GM23338 (cell line): Measurements from ENCODE around the gene SLCO4A1. TPM values are rescaled to one million over a fixed set of nuclear protein-coding genes. Genes with fewer than 3 reads are reported as not detected.

Source experiments
- ATAC-seq: fragments of 200-7000 bp; cut with Tn5 transposase; 3 replicates; pipeline ENCODE4 v1.9.1; 2020
- DNase-seq: peaks from one replicate; pipeline ENCODE4 v3.0.0-alpha.2; 2015; ENCODE audit warnings: low spot score
- H2AFZ ChIP-seq: fragments of 200-600 bp; sonication (generic); 2 replicates; pipeline ENCODE4 v1.8.0; 2016; ENCODE audit warnings: antibody characterized with exemption, mild to moderate bottlenecking, moderate library complexity
- H3F3A ChIP-seq: fragments of 200-600 bp; sonication (generic); replicated peaks from 2 replicates; pipeline ENCODE4 v1.8.0; 2017; ENCODE audit warnings: antibody characterized with exemption, mixed run types, low read depth
- H3K27ac ChIP-seq: fragments of 200-600 bp; sonication (generic); 2 replicates; pipeline ENCODE4 v1.6.1; 2016; ENCODE audit warnings: low read depth
- H3K27me3 ChIP-seq: fragments of 200-600 bp; sonication (generic); 2 replicates; pipeline ENCODE4 v1.8.0; 2016; ENCODE audit warnings: mild to moderate bottlenecking, mixed run types, moderate library complexity; ENCODE audit not compliant: insufficient read depth
- H3K36me3 ChIP-seq: fragments of 200-600 bp; sonication (generic); 2 replicates; pipeline ENCODE4 v1.8.0; 2016; ENCODE audit warnings: mild to moderate bottlenecking; ENCODE audit not compliant: insufficient read depth
- H3K4me1 ChIP-seq: fragments of 200-600 bp; sonication (generic); 2 replicates; pipeline ENCODE4 v1.8.0; 2016; ENCODE audit warnings: mild to moderate bottlenecking, moderate library complexity; ENCODE audit not compliant: insufficient read depth
- H3K4me2 ChIP-seq: fragments of 200-600 bp; sonication (generic); 2 replicates; pipeline ENCODE4 v1.7.1; 2017; ENCODE audit warnings: mixed run types
- H3K4me3 ChIP-seq: fragments of 200-600 bp; sonication (generic); 2 replicates; pipeline ENCODE4 v1.6.1; 2016; ENCODE audit warnings: mixed run types
- H3K79me2 ChIP-seq: fragments of 200-600 bp; sonication (generic); replicated peaks from 2 replicates; pipeline ENCODE4 v1.8.0; 2017; ENCODE audit warnings: mild to moderate bottlenecking; ENCODE audit not compliant: insufficient read depth
- H3K9me2 ChIP-seq: fragments of 200-600 bp; sonication (generic); 2 replicates; pipeline ENCODE4 v1.8.0; 2017; ENCODE audit not compliant: insufficient read depth
- H4K20me1 ChIP-seq: fragments of 200-600 bp; sonication (generic); replicated peaks from 2 replicates; pipeline ENCODE4 v1.8.0; 2017; ENCODE audit warnings: mild to moderate bottlenecking; ENCODE audit not compliant: insufficient read depth
- H3K27ac Mint-ChIP-seq: 2 replicates; pipeline ENCODE4 v1.8.0; 2020; ENCODE audit warnings: inconsistent platforms, mild to moderate bottlenecking, moderate library complexity, mixed read lengths
- H3K27me3 Mint-ChIP-seq: 3 replicates; pipeline ENCODE4 v1.8.0; 2022; ENCODE audit warnings: low read depth, mild to moderate bottlenecking, moderate library complexity, mixed read lengths, inconsistent platforms; ENCODE audit not compliant: insufficient read depth, poor library complexity
- H3K36me3 Mint-ChIP-seq: 3 replicates; pipeline ENCODE4 v1.8.0; 2021; ENCODE audit warnings: low read depth, mild to moderate bottlenecking, inconsistent platforms, moderate library complexity, mixed read lengths
- H3K4me1 Mint-ChIP-seq: 3 replicates; pipeline ENCODE4 v1.8.0; 2020; ENCODE audit warnings: mild to moderate bottlenecking, inconsistent platforms, mixed read lengths
- H3K4me3 Mint-ChIP-seq: 3 replicates; pipeline ENCODE4 v1.8.0; 2021; ENCODE audit warnings: moderate library complexity, mild to moderate bottlenecking, inconsistent platforms, mixed read lengths
- H3K9me3 Mint-ChIP-seq: 3 replicates; pipeline ENCODE4 v1.8.0; 2020; ENCODE audit warnings: moderate library complexity, mild to moderate bottlenecking, inconsistent platforms, mixed read lengths
- CREB1 ChIP-seq: fragments of 250-450 bp; sonication (Bioruptor Pico); IDR thresholded peaks from 2 replicates; pipeline ENCODE4 v1.5.0; 2020; ENCODE audit warnings: low read depth, mild to moderate bottlenecking, moderate library complexity
- CTCF ChIP-seq, 2 experiments: fragments of 200-600 bp in 1 of 2; sonication (generic) in 1 of 2; conservative IDR thresholded peaks; 2 replicates each; pipeline versions ENCODE4 v1.5.1 to v1.6.1; 2016 to 2017; ENCODE audit warnings: antibody characterized with exemption in 2 of 2, low read depth in 2 of 2, mild to moderate bottlenecking in 2 of 2, moderate library complexity in 1 of 2
- EZH2 ChIP-seq: fragments of 200-600 bp; sonication (generic); IDR thresholded peaks from one replicate; pipeline ENCODE4 v1.8.0; 2017; ENCODE audit warnings: antibody characterized with exemption, mild to moderate bottlenecking, low read depth; ENCODE audit not compliant: unreplicated experiment
- EZH2phosphoT487 ChIP-seq: fragments of 200-600 bp; sonication (generic); IDR thresholded peaks from one replicate; pipeline ENCODE4 v1.8.1; 2018; ENCODE audit warnings: antibody characterized with exemption; ENCODE audit not compliant: unreplicated experiment
- JUNB ChIP-seq: IDR thresholded peaks from one replicate; pipeline ENCODE4 v1.6.1; 2016; ENCODE audit warnings: antibody characterized with exemption; ENCODE audit not compliant: unreplicated experiment
- NANOG ChIP-seq: IDR thresholded peaks from 2 replicates; pipeline ENCODE4 v1.6.1; 2016; ENCODE audit warnings: antibody characterized with exemption, borderline replicate concordance
- POLR2AphosphoS5 ChIP-seq: IDR thresholded peaks from 2 replicates; pipeline ENCODE4 v1.6.1; 2016; ENCODE audit warnings: antibody characterized with exemption, low read depth
- REST ChIP-seq: IDR thresholded peaks from one replicate; pipeline ENCODE4 v1.6.1; 2018; ENCODE audit warnings: antibody characterized with exemption; ENCODE audit not compliant: unreplicated experiment
- STAT1 ChIP-seq: IDR thresholded peaks from one replicate; pipeline ENCODE4 v1.6.1; 2016; ENCODE audit warnings: antibody characterized with exemption; ENCODE audit not compliant: unreplicated experiment
- ZNF114 ChIP-seq: fragments of 250-450 bp; sonication (Bioruptor Pico); IDR thresholded peaks from 2 replicates; pipeline ENCODE4 v1.5.0; 2020; ENCODE audit warnings: mild to moderate bottlenecking, moderate library complexity
- ZNF331 ChIP-seq: fragments of 250-450 bp; sonication (Bioruptor Pico); IDR thresholded peaks from 2 replicates; pipeline ENCODE4 v1.5.0; 2020; ENCODE audit warnings: low read depth, mild to moderate bottlenecking, moderate library complexity
- polyA plus RNA-seq: library from polyadenylated mRNA; unstranded; fragments of >200 nt; fragmentation: Nextera tagmentation; extraction: Ambion mirVana; gene quantifications from 2 replicates; pipeline ENCODE4 v1.2.1, GENCODE V29; 2016
- total RNA-seq: library from RNA; depleted of rRNA; stranded (reverse); fragments of >200 nt; shearing (Covaris generic); gene quantifications from 2 replicates; pipeline ENCODE4 v1.2.3, GENCODE V29; 2014
- TF ChIP-seq, protein P1 (sequence below): fragments of 250-450 bp; sonication (Bioruptor Pico); IDR thresholded peaks from 2 replicates; pipeline ENCODE4 v1.5.0; 2020; ENCODE audit warnings: mild to moderate bottlenecking, moderate library complexity

SLCO4A1 gene
- total and polyA plus RNA-seq, 2 experiments from 2014 or later = 28.5 to 41.6 TPM

GRCh38 chr20:62652894-62653305 lies 10.6 kb downstream of the SLCO4A1 start (continued):
- TF ChIP-seq, protein P1, sequence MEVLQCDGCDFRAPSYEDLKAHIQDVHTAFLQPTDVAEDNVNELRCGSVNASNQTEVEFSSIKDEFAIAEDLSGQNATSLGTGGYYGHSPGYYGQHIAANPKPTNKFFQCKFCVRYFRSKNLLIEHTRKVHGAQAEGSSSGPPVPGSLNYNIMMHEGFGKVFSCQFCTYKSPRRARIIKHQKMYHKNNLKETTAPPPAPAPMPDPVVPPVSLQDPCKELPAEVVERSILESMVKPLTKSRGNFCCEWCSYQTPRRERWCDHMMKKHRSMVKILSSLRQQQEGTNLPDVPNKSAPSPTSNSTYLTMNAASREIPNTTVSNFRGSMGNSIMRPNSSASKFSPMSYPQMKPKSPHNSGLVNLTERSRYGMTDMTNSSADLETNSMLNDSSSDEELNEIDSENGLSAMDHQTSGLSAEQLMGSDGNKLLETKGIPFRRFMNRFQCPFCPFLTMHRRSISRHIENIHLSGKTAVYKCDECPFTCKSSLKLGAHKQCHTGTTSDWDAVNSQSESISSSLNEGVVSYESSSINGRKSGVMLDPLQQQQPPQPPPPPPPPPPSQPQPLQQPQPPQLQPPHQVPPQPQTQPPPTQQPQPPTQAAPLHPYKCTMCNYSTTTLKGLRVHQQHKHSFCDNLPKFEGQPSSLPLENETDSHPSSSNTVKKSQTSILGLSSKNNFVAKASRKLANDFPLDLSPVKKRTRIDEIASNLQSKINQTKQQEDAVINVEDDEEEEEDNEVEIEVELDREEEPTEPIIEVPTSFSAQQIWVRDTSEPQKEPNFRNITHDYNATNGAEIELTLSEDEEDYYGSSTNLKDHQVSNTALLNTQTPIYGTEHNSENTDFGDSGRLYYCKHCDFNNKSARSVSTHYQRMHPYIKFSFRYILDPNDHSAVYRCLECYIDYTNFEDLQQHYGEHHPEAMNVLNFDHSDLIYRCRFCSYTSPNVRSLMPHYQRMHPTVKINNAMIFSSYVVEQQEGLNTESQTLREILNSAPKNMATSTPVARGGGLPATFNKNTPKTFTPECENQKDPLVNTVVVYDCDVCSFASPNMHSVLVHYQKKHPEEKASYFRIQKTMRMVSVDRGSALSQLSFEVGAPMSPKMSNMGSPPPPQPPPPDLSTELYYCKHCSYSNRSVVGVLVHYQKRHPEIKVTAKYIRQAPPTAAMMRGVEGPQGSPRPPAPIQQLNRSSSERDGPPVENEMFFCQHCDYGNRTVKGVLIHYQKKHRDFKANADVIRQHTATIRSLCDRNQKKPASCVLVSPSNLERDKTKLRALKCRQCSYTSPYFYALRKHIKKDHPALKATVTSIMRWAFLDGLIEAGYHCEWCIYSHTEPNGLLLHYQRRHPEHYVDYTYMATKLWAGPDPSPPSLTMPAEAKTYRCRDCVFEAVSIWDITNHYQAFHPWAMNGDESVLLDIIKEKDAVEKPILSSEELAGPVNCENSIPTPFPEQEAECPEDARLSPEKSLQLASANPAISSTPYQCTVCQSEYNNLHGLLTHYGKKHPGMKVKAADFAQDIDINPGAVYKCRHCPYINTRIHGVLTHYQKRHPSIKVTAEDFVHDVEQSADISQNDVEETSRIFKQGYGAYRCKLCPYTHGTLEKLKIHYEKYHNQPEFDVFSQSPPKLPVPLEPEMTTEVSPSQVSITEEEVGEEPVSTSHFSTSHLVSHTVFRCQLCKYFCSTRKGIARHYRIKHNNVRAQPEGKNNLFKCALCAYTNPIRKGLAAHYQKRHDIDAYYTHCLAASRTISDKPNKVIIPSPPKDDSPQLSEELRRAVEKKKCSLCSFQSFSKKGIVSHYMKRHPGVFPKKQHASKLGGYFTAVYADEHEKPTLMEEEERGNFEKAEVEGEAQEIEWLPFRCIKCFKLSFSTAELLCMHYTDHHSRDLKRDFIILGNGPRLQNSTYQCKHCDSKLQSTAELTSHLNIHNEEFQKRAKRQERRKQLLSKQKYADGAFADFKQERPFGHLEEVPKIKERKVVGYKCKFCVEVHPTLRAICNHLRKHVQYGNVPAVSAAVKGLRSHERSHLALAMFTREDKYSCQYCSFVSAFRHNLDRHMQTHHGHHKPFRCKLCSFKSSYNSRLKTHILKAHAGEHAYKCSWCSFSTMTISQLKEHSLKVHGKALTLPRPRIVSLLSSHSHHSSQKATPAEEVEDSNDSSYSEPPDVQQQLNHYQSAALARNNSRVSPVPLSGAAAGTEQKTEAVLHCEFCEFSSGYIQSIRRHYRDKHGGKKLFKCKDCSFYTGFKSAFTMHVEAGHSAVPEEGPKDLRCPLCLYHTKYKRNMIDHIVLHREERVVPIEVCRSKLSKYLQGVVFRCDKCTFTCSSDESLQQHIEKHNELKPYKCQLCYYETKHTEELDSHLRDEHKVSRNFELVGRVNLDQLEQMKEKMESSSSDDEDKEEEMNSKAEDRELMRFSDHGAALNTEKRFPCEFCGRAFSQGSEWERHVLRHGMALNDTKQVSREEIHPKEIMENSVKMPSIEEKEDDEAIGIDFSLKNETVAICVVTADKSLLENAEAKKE (CRISPR knock-in tag) = no peak
- no peak for TF ChIP-seq CTCF (conservative IDR thresholded peaks at IDR 0.05; ENCODE audit: low read depth in 2 of 2)
- no peak for TF ChIP-seq NANOG
- TF ChIP-seq EZH2 = no peak
- TF ChIP-seq JUNB = no peak
- TF ChIP-seq CREB1 (CRISPR knock-in tag) = no peak
- no peak for TF ChIP-seq EZH2phosphoT487

DNA sequence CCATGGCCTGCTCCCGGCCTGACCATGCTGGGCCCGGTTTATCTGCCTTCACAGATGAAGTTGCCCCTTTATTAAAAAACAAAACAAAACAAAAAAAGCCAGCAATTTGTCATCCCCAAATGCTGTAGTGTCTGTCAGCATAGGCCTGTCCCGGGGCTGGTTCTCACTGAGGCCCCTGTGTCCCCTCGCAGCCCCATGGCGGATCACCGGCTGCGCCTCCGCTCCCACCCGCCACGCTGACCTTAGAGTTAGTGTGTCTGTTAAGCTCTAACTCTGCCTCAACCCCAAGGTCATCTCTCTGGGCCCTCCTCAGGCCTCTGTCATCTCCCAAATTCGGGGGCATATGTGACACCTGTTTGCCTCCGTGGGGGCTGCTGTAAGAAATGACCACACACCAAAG lies 11.1 kb downstream of the SLCO4A1 start:
- Histone ChIP-seq H4K20me1 (peaks cover 15% of the 10 kb centered on the region), H3K27me3 (no peaks in the 10 kb centered on the region), H3F3A (no peaks in the 10 kb centered on the region; the same call in 1 of the 2 replicates), H3K36me3 (no peaks in the 10 kb centered on the region), H3K4me3 (no peak overlapping the region), H3K27ac (no peak overlapping the region), H2AFZ (no peak overlapping the region), H3K4me2 (no peak overlapping the region), H3K9me2 (no peaks in the 10 kb centered on the region), H3K4me1 (peaks cover 9% of the 10 kb centered on the region), H3K79me2 (peaks cover 56% of the 10 kb centered on the region)
- ATAC-seq (no peak), DNase-seq (no peak)
- Mint-ChIP-seq H3K9me3 (no peaks in the 10 kb centered on the region), H3K27me3 (peaks cover 5% of the 10 kb centered on the region), H3K36me3 (no peaks in the 10 kb centered on the region; the same call in 2 of the 3 replicates), H3K4me3 (no peak overlapping the region), H3K27ac (no peak overlapping the region), H3K4me1 (peaks cover 18% of the 10 kb centered on the region)
- TF ChIP-seq STAT1 = no peak
- TF ChIP-seq REST = no peak
- TF ChIP-seq ZNF331 (CRISPR knock-in tag) = no peak
- no peak for TF ChIP-seq JUNB
- TF ChIP-seq POLR2AphosphoS5 = no peak
- no peak for TF ChIP-seq EZH2phosphoT487
- no peak for TF ChIP-seq CREB1 (CRISPR knock-in tag)
- no peak for TF ChIP-seq NANOG
- TF ChIP-seq ZNF114 (CRISPR knock-in tag) = no peak
- TF ChIP-seq EZH2 = no peak
